Measurements from ENCODE around the gene HTR7.
"Not testable (repeated sequence)": the region's sequence is repeated elsewhere in the genome, so short reads cannot be mapped to it uniquely, and the experiment has no call there.

Gene HTR7

GRCh38 chr10:90857635-90858460, at the start of gene HTR7:
HTR7 (minus strand) TSS chr10:90858039; CDS start chr10:90857671, 368 bp downstream.
- peak; percentile 60 for TF ChIP-seq CTCF (IDR thresholded peaks at IDR 0.05; ENCODE audit: insufficient read depth, low read depth, low read length, missing control alignments)
- peak; percentile 46 for DNase-seq (ENCODE audit: low read depth)

GRCh38 chr10:90906596-90906995, 48.8 kb upstream of the HTR7 start:
- no peak for DNase-seq (ENCODE audit: low read depth)
- no peak overlapping the region for H3K4me3 ChIP-seq (ENCODE audit: low read depth, low read length)
- no peak for TF ChIP-seq CTCF (IDR thresholded peaks at IDR 0.05; ENCODE audit: insufficient read depth, low read depth, low read length, missing control alignments)

More at GRCh38 chr10:90857635-90858460, at the start of gene HTR7:
- H3K4me3 ChIP-seq (ENCODE audit: low read depth, low read length): peak within 1 kb of the TSS; percentile 49

GRCh38 chr10:90905925-90906324, 48.1 kb upstream of the HTR7 start:
- no peak for TF ChIP-seq CTCF (IDR thresholded peaks at IDR 0.05; ENCODE audit: insufficient read depth, low read depth, low read length, missing control alignments)
- H3K4me3 ChIP-seq (ENCODE audit: low read depth, low read length): no peak overlapping the region
- peak; percentile 13 for DNase-seq (ENCODE audit: low read depth)

- not testable (repeated sequence) for DNase-seq (ENCODE audit: low read depth); H3K4me3 ChIP-seq (ENCODE audit: low read depth, low read length)
These were observed 39.1 kb upstream of the HTR7 start for GRCh38 chr10:90896916-90897315.

- no peak overlapping the region for H3K4me3 ChIP-seq (ENCODE audit: low read depth, low read length)
- TF ChIP-seq CTCF (IDR thresholded peaks at IDR 0.05; ENCODE audit: insufficient read depth, low read depth, low read length, missing control alignments): no peak
- no peak for DNase-seq (ENCODE audit: low read depth)
These were observed 35.4 kb upstream of the HTR7 start for GRCh38 chr10:90893190-90893589.

- DNase-seq (ENCODE audit: low read depth): no peak
- H3K4me3 ChIP-seq (ENCODE audit: low read depth, low read length): no peak overlapping the region
- no peak for TF ChIP-seq CTCF (IDR thresholded peaks at IDR 0.05; ENCODE audit: insufficient read depth, low read depth, low read length, missing control alignments)
These were observed 32.5 kb upstream of the HTR7 start for GRCh38 chr10:90890347-90890746.

- no peak overlapping the region for H3K4me3 ChIP-seq (ENCODE audit: low read depth, low read length)
- TF ChIP-seq CTCF (IDR thresholded peaks at IDR 0.05; ENCODE audit: insufficient read depth, low read depth, low read length, missing control alignments): no peak
- DNase-seq (ENCODE audit: low read depth): no peak
These were observed 31.8 kb upstream of the HTR7 start for GRCh38 chr10:90889636-90890035.

Measured in GM12865 (cell line).